CD4-positive, alpha-beta T cell treated with Interleukin-10 for 1 hour (primary cell): Measurements from ENCODE around the gene HUNK.

ENCODE experiments used
- DNase-seq: peaks from one replicate; pipeline ENCODE4 v3.0.0-alpha.2; 2020

The HUNK gene

DNA sequence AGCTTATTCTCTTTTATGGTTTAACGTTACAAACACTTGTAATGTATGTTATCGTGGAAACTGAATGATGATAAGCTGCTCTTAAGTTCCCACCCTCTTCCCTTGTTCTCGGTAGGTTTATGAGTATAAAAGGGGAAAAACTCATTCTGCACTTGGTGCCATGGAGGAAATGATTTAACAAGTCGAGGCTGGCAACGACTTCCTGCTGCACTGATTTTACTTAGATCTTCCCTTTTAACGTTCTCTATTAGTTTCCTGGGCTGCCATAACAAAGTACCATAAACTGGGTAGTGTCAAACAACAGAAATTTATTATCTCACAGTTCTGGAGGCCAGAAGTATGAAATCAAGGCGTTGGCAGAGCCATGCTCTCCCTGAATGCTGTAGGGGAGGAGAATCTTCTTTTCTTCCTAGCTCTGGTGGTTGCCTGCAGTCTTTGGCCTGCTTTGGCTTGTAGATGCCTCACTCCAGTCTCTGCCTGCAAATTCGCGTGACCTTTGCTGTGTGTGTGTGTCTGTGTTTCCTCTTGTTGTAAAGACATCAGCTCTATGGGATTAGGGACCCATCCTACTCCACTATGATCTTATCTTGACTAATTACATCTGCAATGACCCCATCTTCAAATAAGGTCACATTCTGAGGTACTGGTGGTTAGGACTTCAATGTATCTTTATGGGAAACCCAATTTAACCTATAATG is 26.3 kb downstream of the HUNK start:
- no peak for DNase-seq

DNA sequence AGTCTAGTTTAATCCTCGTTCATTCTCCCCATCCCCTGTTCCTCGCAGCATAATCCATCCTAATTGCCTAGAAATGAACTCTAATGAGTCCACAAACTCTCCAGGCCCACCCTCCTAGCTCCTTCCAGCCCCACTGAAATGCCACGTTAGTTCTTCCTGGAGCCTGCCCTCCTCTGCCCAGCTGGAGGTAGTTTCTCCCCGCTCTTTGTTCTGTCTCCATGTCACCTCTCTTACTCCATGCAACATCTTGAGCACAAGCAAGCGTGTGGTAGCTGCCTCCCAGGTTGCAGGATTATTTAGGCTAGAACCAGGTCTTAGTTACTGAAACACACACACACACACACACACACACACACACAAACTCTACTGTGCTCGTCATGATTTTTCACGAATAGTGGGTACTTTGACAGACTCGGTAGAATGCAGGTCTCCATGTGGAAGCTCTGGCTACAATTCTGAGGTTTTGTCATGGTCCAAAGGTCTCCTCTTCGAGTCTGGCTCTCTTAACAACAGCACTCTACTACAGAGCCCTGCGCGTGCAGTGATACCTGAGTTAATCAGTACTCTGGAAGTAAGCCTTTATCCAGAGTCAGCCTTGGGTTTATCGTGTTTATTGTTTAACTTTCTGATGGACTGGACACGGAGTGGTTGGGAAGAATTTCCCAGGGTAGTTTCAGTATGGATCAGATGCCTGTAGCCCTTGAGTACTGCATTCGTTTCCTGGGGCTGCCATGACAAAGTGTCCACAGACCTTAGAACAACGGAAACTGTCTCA is 27.5 kb downstream of the HUNK start:
- DNase-seq: no peak

DNA sequence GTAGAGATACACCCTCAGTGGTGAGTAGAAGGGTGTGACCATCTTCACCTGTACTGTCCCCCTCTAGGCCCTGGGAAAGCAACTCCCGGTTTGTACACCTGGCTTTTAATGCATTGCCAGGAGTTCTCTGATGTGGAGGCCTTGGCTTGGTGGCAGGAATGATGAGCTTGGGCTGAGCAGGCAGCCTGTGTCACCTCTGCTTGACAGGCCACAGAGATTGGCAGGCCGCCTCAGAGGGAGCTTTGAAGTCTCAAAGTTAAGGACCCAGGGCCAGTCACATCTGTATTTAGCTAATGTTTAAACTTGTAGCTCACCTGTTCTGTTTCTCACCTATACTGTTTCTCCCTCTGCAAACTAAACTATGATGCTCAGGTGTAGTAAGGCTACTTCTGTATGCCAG is 28.5 kb downstream of the HUNK start:
- no peak for DNase-seq

DNA sequence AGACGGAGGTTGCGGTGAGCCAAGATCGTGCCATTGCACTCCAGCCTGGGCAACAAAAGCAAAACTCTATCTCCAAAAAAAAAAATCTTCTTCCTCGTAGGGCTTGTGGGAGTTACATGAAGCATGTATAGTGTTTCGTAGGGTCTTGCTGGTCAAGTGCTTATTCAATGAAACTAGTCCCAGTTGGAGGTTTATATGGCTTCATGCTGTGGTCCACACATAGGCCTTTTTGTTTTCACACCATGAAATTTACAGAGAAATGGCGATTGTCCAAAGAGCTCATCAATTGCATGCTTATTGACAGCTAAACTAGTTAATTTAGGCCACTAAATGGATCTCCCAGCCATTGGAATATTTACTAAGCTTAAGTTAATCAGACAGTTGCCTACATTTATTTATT is 29.6 kb downstream of the HUNK start:
- DNase-seq: no peak

DNA sequence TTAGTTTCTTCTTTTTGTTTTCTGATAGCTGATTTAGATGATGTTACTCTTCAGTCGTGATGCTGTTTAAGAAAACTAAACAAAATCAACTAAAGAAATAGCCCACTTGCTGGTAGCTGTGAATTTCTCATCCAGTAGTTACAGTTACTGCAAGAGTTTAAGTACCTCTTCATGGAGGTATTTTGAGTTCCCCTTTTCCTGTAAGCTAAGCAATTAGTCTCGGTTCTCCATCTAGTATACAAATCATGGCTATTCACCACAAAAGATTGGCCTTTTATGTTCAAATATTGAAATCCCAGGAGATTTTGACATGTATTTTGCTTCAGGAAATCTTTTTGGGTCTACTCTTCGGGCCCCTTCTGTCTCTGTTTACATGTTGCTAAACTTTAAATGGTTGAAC is 31.1 kb downstream of the HUNK start:
- DNase-seq: no peak

DNA sequence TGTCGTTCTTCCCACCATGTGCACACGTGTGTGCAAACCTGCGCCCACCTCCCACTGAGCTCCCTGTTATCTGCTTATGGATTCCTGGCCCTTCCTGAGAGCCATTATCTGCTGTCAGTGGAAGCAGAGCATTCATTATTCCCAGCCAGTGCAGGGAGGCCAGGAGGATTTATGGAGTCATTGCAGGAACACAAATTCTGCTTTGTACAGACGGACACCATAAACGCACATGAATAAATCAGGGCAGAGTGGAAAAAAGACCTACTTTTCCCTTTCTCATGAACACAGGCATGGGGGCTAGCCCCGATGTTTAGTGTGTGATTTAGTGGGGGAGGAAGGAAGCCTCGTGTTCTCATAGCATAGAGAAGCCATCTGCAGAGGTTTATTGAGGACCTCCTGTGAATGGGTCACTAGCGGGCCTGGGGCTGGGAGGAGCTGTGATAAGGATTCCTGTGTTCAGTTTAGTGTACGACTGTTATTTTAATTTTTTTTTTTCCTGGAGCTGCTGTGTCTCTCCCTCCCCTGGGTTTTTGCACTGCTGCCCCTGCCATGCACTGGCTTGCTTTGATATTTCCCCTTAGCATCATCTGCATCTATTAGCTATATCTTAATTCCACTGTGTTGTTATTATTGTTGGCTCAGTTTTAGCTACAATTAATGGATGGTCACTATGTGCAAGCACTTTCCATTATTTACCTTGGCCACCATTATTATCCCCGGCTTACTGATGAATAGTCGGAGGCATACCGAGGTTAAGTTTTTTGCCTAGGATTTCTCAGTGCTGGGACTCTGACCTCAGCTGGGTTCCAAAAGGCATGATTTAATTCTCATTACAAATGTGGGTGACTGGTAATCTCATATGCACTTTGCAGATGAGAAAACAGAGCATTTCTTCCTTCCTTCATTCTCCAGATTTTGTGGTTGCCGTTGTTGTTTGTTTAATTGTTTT is 33.0 kb downstream of the HUNK start:
- DNase-seq: no peak

DNA sequence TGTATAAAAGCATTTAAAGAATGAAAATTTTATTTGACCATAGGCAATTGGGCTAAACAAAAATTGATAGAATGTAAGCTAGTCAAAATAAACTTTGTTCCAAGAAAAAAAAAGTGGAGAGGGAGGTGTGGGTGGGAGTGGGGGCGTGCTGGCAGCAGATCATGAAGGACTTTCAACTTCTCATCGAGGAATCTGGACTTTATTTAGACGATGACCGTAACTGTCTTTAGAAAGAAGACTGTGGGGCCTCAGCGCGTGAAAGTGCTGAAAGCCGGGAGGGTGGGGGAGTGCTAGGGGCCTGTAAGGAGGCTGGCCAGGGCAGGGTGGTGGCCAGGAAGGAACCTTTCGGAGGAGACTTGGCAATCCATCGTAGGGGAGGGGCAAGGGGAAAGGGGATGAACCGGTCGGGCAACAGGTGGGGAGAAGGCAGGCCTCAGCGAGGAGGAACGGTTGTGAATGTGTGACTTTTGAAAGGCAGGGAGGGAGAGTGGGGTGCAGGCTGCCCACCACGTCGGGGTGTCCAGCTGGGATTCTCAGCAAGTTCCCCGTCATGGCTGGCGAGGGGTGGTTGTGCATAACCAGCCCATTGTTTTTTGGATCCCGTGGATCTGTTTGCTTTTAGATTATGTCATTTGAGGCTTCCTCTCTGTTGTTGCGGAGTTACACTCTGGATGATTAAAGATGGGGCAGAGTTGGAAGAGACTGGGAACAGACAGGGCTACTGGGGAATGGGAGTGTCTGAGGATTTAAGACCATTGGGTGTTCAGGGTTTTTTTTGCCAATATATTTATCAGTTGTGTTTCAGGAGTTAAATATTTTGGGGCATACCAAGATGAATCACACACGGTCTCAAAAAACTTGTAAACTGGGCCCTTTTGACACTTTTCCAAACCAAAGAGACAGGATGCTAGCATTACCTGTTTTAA is 35.5 kb downstream of the HUNK start:
- DNase-seq: no peak

DNA sequence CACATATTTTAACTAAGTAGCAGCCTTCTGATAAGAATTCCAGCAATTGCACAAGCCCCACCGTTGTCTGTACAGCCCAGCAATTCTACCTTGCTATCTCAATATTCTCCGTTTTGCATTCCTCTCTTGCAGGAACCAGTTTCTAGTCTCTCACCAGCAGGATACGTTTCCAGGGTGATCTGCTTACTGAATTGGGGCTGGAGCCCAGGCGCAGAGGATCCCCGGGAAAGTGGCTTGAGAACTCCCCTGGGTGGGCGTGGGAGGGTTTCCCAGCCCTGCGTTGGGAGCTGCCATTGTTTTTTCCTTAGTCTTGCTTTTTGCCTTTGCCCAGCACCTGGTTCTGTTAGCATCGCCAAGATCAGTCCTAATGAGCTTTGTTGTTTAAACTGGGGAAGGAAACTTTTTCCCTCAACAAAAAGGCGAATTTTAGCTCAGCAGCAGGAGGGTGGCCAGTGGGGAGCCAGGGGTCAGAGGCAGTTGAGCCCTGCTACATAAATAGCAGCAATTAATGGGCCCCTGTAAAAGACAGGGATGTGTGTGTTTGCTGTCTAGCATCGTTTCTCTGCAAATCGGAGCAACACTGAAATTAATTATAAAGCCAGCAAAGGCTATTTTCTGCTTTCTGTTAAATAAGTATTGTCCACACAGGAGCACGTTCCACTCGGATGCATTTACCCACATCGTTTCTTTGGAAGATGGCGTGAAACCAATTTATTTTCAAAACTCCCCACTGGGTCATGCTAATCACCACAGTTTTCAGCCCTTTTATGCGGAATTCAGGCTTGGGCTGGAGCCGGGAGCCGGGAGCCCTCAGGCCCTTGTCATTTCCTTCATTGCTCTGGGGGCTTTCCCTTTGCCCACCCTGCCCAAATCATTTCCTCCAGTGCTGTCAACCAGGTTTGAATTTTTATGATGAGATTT is 36.6 kb downstream of the HUNK start:
- DNase-seq: no peak

DNA sequence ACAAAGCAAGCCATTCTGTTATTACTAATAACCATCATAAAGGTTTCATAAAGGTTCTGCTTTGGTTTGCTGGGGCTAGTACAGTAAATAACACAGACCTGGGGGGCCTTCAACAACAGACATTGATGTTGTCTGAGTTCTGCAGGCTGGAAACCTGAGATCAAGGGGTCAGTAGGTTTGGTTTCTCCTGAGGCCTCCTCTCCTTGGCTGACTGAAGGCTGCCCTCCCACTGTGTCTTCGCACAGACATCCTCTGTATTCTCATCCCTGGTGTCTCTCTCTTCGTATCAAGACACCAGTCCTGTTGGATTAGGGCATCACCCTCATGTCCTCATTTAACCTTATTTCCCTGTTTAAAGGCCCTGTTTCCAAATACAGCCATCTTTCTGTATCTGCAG is 37.3 kb downstream of the HUNK start:
- no peak for DNase-seq

DNA sequence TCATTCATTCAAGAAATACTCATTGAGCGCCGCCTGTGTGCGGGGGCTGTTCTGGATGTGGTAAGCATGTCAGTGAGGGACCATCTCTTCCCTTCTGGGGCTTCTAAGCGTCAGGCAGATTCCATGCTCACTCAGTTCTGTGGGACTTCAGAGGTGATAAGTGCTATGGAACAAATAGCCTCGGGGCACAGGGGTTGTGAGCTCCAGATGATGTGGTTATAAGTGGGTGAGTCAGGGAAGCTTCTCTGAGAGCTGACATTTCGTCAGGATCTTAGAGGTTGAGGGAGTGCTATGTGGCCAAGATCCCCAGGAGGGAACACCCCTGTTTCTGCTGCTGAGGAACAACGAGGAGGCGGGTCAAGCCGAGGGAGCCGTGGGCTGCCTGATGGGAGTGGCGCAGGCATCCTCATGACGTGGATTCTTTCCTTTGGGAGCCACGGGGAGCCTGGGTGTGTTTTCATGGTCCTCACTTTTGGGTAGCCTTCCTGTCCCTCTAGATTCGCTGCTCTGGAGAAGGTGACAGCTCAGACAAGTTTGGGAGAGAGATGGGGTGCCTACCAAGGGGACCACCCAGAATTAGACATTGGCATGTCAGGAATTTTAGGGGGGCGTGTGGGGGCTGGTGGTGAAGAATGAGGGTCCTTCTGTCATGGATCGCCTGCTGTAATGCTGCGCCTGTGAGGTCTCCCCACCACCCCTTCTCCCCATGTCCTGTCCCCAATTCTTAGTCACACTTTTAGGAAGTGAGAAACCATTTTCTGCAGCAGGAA is 38.5 kb downstream of the HUNK start:
- DNase-seq: no peak

DNA sequence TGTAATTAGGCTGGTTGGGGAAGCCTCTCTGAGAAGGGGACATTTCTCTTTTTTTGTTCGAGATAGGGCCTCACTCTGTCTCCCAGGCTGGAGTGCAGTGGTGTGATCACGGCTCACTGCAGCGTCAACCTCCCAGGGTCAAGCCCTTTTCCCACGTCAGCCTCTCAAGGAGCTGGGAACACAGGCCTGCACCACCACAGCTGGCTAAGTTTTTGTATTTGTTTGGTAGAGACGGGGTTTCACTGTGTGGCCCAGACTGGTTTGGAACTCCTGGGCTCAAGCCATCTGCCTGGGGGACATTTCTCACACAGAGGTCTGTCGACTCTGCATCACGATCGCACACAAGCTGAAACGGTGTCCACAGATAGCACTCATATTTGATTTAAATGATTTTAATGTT is 39.7 kb downstream of the HUNK start:
- no peak for DNase-seq

DNA sequence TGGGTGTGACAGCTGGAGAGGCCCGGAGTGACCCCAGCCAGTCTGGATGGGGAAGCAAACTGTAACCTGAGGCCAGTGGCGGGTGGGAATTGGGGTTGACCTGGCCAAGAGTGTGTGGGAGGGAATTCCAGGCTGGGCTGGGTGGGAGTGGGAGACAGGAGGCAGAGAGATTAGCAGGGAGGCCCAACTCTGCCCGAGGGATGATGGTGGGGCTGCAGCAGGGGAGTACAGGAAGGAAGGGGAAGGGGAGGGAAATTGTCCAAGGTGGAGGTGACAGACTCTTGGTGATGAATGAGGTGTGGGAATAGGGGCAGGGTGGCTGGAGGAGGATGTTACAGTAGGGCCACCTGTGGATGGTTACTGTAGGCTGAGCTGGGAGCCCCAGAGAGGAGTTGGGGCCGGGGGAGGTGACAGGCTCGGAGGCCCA is 40.4 kb downstream of the HUNK start:
- no peak for DNase-seq

DNA sequence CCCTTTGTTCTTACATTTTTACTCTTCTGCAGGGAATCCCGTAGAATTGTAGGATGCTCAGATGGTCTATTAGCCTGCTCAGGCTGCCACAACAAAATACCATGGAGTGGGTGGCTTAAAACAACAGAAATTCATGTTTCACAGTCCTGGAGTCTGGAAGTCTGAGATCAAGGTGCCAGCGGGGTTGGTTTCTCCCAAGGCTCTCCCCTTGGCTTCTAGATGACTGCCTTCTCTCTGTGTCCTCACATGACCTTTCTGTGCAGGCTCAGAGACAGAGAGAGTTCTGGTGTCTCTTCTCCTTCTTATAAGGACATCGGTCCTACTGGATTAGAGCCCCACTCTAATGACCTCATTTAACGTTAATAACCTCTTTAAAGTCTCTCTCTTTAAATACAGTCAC is 41.7 kb downstream of the HUNK start:
- no peak for DNase-seq

DNA sequence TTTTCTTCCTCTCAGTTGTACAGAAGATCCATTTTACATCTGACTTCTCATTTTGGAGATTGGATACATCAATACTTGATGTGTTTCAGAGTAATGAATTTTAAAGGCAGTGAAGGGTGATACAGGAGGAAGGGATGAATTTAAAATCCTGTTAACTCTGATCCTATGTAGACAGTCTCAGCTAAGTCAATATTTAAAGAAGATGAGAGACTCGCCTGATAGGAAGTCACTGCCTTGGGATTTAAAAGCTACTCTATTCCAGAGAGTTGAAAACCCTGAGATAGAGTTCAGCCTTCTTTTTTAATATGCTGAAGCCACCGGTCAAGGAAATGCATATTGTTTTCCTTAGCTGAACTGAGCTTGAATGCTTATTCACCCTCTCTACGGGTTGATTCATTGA is 42.7 kb downstream of the HUNK start:
- no peak for DNase-seq

DNA sequence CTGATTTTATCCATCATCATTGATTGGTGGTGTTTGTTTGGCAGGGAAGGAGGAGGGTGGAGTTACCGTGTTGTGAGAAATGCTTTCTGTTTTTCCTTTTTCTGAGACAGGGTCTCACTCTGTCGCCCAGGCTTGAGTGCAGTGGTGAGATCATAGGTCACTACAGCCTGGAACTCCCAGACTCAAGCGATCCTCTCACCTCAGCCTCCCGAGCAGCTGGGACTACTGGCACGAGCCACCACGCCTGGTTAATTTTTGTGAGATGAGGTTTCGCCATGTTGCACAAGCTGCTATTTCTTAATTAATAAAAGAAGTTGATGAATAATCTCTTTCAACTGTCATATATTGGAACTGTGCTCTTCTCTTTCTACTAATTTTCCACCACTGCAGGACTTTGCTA is 44.3 kb downstream of the HUNK start:
- DNase-seq: no peak

DNA sequence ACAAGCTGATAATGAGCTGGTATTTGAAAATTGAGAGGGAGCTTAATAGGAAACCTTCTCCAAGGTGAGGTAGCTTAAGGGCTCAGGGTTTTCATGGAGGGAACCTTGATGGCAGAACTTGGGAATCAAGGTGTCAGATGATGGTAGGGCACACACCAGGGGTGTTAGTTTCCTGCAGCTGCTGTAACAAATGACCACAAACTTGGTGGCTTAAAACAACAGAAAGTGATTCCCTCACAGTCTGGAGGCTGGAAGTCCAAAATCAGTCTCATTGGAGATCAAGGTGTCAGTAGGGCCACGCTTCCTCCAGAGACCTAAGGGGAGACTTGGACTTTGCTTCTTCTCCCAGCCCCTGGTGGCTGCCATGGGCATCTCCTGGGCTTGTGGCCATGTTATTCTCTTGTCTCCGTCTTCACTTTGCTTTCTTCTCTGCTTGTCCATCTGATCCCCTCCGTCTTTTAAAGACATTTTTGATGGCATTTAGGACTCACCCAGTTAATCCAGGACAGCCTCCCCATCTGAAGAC is 45.5 kb downstream of the HUNK start:
- DNase-seq: no peak

DNA sequence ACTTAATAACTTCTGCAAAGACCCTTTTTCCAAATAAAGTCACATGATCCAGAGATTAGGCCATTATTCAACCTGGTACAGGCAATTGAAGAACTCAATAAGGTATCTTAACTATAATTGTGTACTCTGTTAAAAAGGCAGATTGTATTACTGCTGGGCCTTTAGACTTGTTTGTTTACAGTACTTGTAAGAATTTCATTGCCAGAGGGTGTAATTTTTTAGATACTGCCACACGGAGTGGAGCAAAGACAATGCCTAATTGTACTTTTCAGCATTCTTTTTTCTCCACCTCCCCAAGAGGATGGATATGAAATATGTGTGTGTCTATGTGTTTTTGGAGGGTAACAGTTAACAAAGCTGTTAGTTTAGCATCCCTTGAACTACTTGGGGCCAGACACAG is 47.5 kb downstream of the HUNK start:
- no peak for DNase-seq

DNA sequence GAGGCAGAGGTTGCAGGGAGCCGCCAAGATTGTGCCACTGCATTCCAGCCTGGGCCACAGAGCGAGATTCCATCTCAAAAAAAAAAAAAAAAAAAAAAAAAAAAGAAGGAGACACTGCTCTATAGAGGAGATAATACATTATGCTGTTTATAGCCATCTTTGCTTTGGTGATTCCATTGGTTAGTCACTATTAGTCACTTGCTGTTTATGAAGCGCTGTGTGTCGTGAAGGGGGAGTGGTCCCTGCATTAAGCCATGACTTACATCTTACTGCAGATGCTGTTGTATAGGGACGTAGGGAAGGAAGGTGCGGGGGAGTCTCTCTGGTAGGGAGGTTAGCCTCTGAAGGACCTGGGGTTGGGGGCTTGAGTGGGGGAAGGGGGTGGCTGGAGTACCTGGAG is 48.3 kb downstream of the HUNK start:
- no peak for DNase-seq

DNA sequence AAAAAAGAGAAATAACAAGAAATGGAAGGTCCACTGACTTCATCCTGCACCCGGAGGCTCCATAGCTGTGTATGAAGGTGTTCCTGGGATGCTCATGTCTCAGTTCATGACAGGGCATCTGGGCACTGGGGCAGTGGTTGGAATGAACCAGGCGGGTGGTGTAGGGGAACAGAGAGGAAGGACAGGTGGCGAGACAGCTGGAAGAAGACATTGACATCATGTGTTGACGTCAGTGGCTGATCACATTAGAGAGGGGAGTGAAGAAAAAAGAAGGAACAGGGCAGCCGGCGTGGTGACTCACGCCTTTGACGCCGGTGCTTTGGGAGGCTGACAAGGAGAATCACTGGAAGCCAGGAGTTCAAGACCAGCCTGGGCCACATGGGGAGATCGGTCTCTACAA is 50.1 kb downstream of the HUNK start:
- DNase-seq: no peak

DNA sequence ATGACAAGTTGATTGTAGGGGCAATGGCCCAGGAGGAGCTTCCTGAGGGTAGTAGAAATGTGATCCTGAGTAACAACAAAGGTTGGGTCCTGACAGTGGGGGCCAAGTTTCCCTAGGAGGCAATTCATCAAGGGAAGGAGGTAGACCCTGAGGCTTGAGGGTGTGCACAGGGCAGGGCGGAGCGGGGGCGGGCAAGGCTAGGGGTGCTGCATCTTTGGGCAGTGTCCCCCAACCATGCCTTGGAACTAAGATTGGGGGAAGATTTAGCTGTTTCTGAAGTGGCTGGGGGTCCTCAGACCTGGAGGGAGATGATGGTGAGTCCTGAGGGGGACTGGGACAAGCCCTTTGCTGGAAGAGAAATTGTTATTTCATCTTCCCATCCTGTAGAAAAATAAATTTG is 50.9 kb downstream of the HUNK start:
- no peak for DNase-seq
